Neural cell (in vitro differentiated cells): ENCODE results near the gene GMEB2. TPM values are rescaled to one million over a fixed set of nuclear protein-coding genes. Genes with fewer than 3 reads are reported as not detected.

ENCODE experiments used
- H2AFZ ChIP-seq: fragments of 200-600, 300-800 bp; sonication (generic), shearing (Covaris generic); 2 replicates; pipeline ENCODE4 v1.6.0; 2014; ENCODE audit warnings: low read depth, mild to moderate bottlenecking, antibody characterized with exemption, low read length, moderate library complexity
- H3F3A ChIP-seq: fragments of 200-600 bp; shearing (Covaris generic); 2 replicates; pipeline ENCODE4 v1.6.1; 2016; ENCODE audit warnings: mild to moderate bottlenecking, moderate library complexity, mixed read lengths, antibody characterized with exemption, low read length; ENCODE audit not compliant: insufficient read depth, poor library complexity, severe bottlenecking
- H3K27ac ChIP-seq: fragments of 200-600, 300-800 bp; sonication (generic), shearing (Covaris generic); 2 replicates; pipeline ENCODE4 v1.5.1; 2014; ENCODE audit warnings: mild to moderate bottlenecking, low read length, moderate library complexity
- H3K27me3 ChIP-seq: fragments of 300-800, 200-600 bp; sonication (generic), shearing (Covaris generic); 2 replicates; pipeline ENCODE4 v1.6.0; 2014; ENCODE audit warnings: mild to moderate bottlenecking, low read depth, low read length, moderate library complexity; ENCODE audit not compliant: insufficient read depth
- H3K36me3 ChIP-seq: fragments of 300-800, 200-600 bp; sonication (generic), shearing (Covaris generic); 2 replicates; pipeline ENCODE4 v1.5.1; 2014; ENCODE audit warnings: mild to moderate bottlenecking, antibody characterized with exemption, low read length, moderate library complexity; ENCODE audit not compliant: insufficient read depth
- H3K4me2 ChIP-seq: fragments of 300-800, 200-600 bp; sonication (generic), shearing (Covaris generic); 2 replicates; pipeline ENCODE4 v1.6.0; 2014; ENCODE audit warnings: mild to moderate bottlenecking, low read length
- H3K4me3 ChIP-seq: fragments of 300-800, 200-600 bp; sonication (generic), shearing (Covaris generic); 2 replicates; pipeline ENCODE4 v1.5.1; 2014; ENCODE audit warnings: mild to moderate bottlenecking, low read length, moderate library complexity
- H3K79me2 ChIP-seq: fragments of 200-600 bp; shearing (Covaris generic); replicated peaks from 2 replicates; pipeline ENCODE4 v1.6.0; 2014; ENCODE audit warnings: mild to moderate bottlenecking, low read length, moderate library complexity; ENCODE audit not compliant: insufficient read depth
- H3K9ac ChIP-seq: fragments of 300-800, 200-600 bp; sonication (generic), shearing (Covaris generic); 2 replicates; pipeline ENCODE4 v1.6.1; 2016; ENCODE audit warnings: mild to moderate bottlenecking, low read length, mixed read lengths
- H3K9me2 ChIP-seq: fragments of 200-600 bp; shearing (Covaris generic); 2 replicates; pipeline ENCODE4 v1.6.1; 2016; ENCODE audit warnings: mild to moderate bottlenecking, low read length, mixed read lengths; ENCODE audit not compliant: insufficient read depth
- H3K9me3 ChIP-seq: fragments of 200-600, 300-800 bp; sonication (generic), shearing (Covaris generic); 2 replicates; pipeline ENCODE4 v1.6.1; 2016; ENCODE audit warnings: mild to moderate bottlenecking, mixed run types, low read length, moderate library complexity, mixed read lengths
- H4K20me1 ChIP-seq: fragments of 200-600 bp; shearing (Covaris generic); 2 replicates; pipeline ENCODE4 v1.6.1; 2016; ENCODE audit warnings: mild to moderate bottlenecking, mixed run types; ENCODE audit not compliant: insufficient read depth
- CTCF ChIP-seq: fragments of 450-650 bp; IDR thresholded peaks from 2 replicates; pipeline ENCODE4 v1.5.1; 2014; ENCODE audit warnings: antibody characterized with exemption, mild to moderate bottlenecking, moderate library complexity; ENCODE audit not compliant: poor library complexity, severe bottlenecking
- EP300 ChIP-seq: fragments of 450-650 bp; conservative IDR thresholded peaks from 2 replicates; pipeline ENCODE4 v1.6.1; 2014; ENCODE audit warnings: antibody characterized with exemption, mild to moderate bottlenecking, moderate library complexity; ENCODE audit not compliant: poor library complexity, severe bottlenecking
- EZH2 ChIP-seq: fragments of 200-600, 300-800 bp; shearing (Covaris generic), sonication (generic); IDR thresholded peaks from 2 replicates; pipeline ENCODE4 v1.6.1; 2014; ENCODE audit warnings: antibody characterized with exemption, low read length, borderline replicate concordance, mild to moderate bottlenecking; ENCODE audit not compliant: insufficient read depth, poor library complexity, severe bottlenecking
- MXI1 ChIP-seq: fragments of 450-650 bp; conservative IDR thresholded peaks from 2 replicates; pipeline ENCODE4 v1.6.1; 2014; ENCODE audit warnings: antibody characterized with exemption, mild to moderate bottlenecking; ENCODE audit not compliant: poor library complexity, severe bottlenecking
- POLR2AphosphoS5 ChIP-seq: IDR thresholded peaks from 2 replicates; pipeline ENCODE4 v1.6.1; 2012
- RAD21 ChIP-seq: fragments of 450-650 bp; conservative IDR thresholded peaks from 2 replicates; pipeline ENCODE4 v1.6.1; 2014; ENCODE audit warnings: antibody characterized with exemption, mild to moderate bottlenecking, moderate library complexity
- REST ChIP-seq: IDR thresholded peaks from 2 replicates; pipeline ENCODE4 v1.6.1; 2012; ENCODE audit warnings: borderline replicate concordance
- SMC3 ChIP-seq: fragments of 450-650 bp; conservative IDR thresholded peaks from 2 replicates; pipeline ENCODE4 v1.6.1; 2014; ENCODE audit warnings: antibody characterized with exemption, mild to moderate bottlenecking, moderate library complexity; ENCODE audit not compliant: poor library complexity
- TAF1 ChIP-seq: IDR thresholded peaks from 2 replicates; pipeline ENCODE4 v1.6.1; 2012; ENCODE audit warnings: low read depth
- polyA plus RNA-seq: library from polyadenylated mRNA; depleted of rRNA; stranded (reverse); fragments of >200 nt; gene quantifications from 2 replicates; pipeline ENCODE4 v1.2.3, GENCODE V29; 2014

GMEB2 gene
- polyA plus RNA-seq, 1 donor from 2014 or later: 13.7 TPM

GRCh38 chr20:63590218-63591146 lies 36.4 kb downstream of the GMEB2 start:
- H3K4me2 ChIP-seq: no peak overlapping the region
- TF ChIP-seq RAD21: no peak
- TF ChIP-seq SMC3: no peak
- no peak for TF ChIP-seq EP300
- TF ChIP-seq POLR2AphosphoS5: no peak
- no peak for TF ChIP-seq CTCF
- no peak for TF ChIP-seq TAF1
- TF ChIP-seq MXI1: no peak
- TF ChIP-seq REST: no peak
- TF ChIP-seq EZH2: no peak
- H3K36me3 ChIP-seq: no peaks in the 10 kb centered on the region

GRCh38 chr20:63589261-63590217 lies 37.4 kb downstream of the GMEB2 start:
- no peaks in the 10 kb centered on the region for H4K20me1 ChIP-seq
- H3K27ac ChIP-seq: no peak overlapping the region
- no peaks in the 10 kb centered on the region for H3K9me2 ChIP-seq
- no peak overlapping the region for H3K4me2 ChIP-seq
- no peaks in the 10 kb centered on the region for H3K27me3 ChIP-seq
- no peak for TF ChIP-seq TAF1
- TF ChIP-seq RAD21: no peak
- no peak for TF ChIP-seq EP300
- TF ChIP-seq REST: no peak
- TF ChIP-seq CTCF: no peak
- no peak overlapping the region for H2AFZ ChIP-seq
- H3K36me3 ChIP-seq: no peaks in the 10 kb centered on the region
- no peak overlapping the region for H3K9ac ChIP-seq
- no peaks in the 10 kb centered on the region for H3F3A ChIP-seq
- H3K4me3 ChIP-seq: no peak overlapping the region
- H3K9me3 ChIP-seq: no peaks in the 10 kb centered on the region
- H3K79me2 ChIP-seq: no peaks in the 10 kb centered on the region

More at GRCh38 chr20:63590218-63591146, 36.4 kb downstream of the GMEB2 start:
- Histone ChIP-seq H4K20me1 (no peaks in the 10 kb centered on the region), H3K9me2 (no peaks in the 10 kb centered on the region), H3K9me3 (no peaks in the 10 kb centered on the region), H3K27me3 (no peaks in the 10 kb centered on the region), H3K27ac (no peak overlapping the region), H3K4me3 (no peak overlapping the region), H3F3A (no peaks in the 10 kb centered on the region), H3K79me2 (no peaks in the 10 kb centered on the region), H2AFZ (no peak overlapping the region), H3K9ac (no peak overlapping the region)
